HG03025 (cell line): Measurements from ENCODE around the gene KLHL41.
"Not testable (repeated sequence)": the region's sequence is repeated elsewhere in the genome, so short reads cannot be mapped to it uniquely, and the experiment has no call there.

Experiments used
- ATAC-seq: cut with Tn5 transposase; IDR thresholded peaks from one replicate; pipeline ENCODE4 v1.9.1; 2021; ENCODE audit warnings: mild to moderate bottlenecking, moderate library complexity; ENCODE audit not compliant: unreplicated experiment, low FRiP score

The KLHL41 gene

DNA sequence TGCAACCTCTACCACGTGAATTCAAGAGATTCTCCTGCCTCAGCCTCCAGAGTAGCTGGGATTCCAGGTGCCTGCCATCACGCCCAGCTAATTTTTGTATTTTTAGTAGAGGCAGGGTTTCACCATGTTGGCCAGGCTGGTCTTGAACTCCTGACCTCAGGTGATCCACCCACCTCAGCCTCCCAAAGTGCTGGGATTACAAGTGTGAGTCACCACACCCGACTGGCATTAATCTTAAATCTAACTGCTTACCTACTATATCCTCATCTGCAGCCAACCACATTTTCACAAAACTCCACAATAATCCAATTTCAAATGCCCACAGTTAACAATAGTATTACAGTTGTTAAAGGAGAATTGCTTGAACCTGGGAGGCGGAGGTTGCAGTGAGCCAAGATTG, 61.2 kb downstream of the KLHL41 start:
- not testable (repeated sequence) for ATAC-seq

GRCh38 chr2:169571571-169571970, 62.1 kb downstream of the KLHL41 start:
- no peak for ATAC-seq

- no peak for ATAC-seq
These were observed 62.7 kb downstream of the KLHL41 start for GRCh38 chr2:169572189-169572588.

DNA sequence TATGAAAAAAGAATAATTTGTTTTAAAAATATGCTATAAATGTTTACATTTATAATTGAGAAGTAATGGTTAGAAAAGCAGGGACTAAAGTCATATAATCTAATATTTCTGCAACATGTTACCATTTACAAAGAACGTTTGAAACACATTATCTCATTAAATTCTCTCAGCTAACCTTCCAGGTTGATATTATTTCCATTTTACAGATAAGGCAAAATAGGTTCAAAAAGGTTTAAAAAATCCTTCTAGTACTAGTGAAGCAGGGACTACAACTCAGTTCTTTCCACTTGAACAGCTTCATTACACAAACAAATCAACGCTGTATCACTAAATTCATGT, 63.3 kb downstream of the KLHL41 start:
- no peak for ATAC-seq

DNA sequence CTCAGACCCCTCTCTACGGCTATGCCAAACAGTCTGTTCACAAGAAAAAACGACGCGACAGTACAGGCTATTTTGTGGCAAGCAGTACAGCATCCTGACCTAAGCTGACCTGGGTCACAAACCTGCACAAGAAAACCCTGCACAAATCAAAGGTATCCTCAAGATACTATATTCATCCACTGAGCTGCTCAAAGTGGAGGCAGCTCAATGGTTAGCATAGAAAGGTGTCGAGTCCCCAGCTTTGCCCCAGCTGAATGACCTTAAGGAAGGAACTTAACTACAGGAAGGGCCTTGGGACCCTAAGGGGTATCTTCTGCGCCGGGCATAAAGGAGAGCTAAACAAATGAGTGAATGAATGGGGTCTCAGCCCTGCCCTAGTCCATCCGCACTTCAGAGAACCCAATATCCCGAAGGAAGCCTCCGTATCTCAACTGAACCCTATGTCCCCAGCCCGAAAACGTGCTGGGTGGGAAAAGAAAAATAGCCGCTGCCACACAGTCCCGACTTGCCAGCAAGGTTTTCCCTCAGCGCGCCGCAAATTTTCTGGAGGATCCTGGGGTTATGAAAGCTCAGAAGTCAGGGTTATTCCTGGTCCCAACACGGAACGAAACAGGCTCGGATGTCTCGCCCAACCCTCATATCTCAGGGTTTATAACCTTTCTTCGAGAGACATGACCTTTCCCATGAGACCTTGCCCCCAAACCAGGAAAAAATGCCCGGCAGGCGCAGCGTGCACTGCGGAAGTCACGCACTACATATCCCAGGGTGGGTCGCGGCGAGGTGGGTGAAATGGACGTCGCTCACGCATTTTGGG, 63.9 kb downstream of the KLHL41 start, which contains the start of gene FASTKD1:
FASTKD1 (minus strand) TSS at position 706 of the 814 bp plus-strand sequence. CDS start 1,836 bp downstream, outside the sequence.
- peak; percentile 99 for ATAC-seq

DNA sequence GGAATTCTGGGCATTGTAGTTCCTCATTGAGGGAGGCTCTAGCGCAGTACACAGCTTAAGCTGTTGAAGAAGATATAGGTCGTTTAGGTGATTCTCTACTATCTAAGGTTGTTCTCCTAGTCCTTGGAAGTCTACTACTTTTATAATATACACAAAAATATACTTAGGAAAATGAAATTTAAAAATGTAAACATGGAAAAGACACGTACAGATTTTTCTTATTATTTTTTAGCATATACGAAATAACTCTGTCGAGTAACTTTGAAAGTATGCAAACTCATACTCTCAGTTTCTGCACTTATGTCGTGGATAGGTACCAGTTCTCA, 64.4 kb downstream of the KLHL41 start:
- ATAC-seq = no peak

DNA sequence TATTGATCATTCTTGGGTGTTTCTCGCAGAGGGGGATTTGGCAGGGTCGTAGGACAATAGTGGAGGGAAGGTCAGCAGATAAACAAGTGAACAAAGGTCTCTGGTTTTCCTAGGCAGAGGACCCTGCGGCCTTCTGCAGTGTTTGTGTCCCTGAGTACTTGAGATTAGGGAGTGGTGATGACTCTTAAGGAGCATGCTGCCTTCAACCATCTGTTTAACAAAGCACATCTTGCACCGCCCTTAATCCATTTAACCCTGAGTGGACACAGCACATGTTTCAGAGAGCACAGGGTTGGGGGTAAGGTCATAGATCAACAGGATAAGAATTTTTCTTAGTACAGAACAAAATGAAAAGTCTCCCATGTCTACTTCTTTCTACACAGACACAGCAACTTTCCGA, 65.0 kb downstream of the KLHL41 start:
- not testable (repeated sequence) for ATAC-seq

- not testable (repeated sequence) for ATAC-seq
These were observed 65.8 kb downstream of the KLHL41 start for GRCh38 chr2:169575264-169575663.
